ENCODE data around the gene SCYGR8. TPM values are rescaled to one million over a fixed set of nuclear protein-coding genes. Genes with fewer than 3 reads are reported as not detected.

Gene SCYGR8, protein sequence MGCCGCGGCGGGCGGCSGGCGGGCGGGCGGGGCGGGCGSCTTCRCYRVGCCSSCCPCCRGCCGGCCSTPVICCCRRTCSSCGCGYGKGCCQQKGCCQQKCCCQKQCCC
- not detected for total RNA-seq

DNA sequence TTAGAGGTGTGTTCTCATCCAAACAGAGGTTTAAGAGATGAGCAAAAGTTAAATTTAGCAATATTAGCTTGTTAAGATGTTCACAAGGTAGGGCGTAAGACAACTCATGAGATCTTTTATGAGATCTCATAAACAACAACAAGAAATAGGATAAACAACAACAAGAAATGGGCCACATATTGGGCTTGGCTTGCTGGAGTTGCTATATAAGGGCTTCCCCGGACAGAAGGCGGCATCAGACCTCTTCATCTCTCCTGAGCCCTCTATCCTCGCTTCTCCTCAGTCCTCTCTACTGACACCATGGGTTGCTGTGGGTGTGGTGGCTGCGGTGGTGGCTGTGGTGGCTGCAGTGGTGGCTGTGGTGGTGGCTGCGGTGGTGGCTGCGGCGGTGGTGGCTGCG lies at the start of gene SCYGR8:
Gene SCYGR8 (plus strand): TSS at position 301 of the 400 bp plus-strand sequence. CDS start 0 bp downstream, at position 301.
- H3K9me3 ChIP-seq, result no peaks in the 10 kb centered on the region
- intact Hi-C loops (cut with DNase I), result no loop called here
- H3K27ac ChIP-seq, result no peak within 1 kb of the TSS
- H3K27me3 ChIP-seq, result no peaks in the 10 kb centered on the region
- H3K36me3 ChIP-seq, result no peaks in the 10 kb centered on the region
- H3K4me1 ChIP-seq, result no peaks in the 10 kb centered on the region
- DNase-seq, result no peak
- TF ChIP-seq CTCF (IDR thresholded peaks at IDR 0.05), result no peak
- H3K9ac ChIP-seq (ENCODE audit: low read depth in 2 of 2, low read length in 2 of 2), result no peak within 1 kb of the TSS
- no peak within 1 kb of the TSS for H3K4me3 ChIP-seq

GRCh38 chr2:227696990-227697679 lies 48.6 kb upstream of the SCYGR8 start:
- DNase-seq, result no peak
- no peaks in the 10 kb centered on the region for H3K36me3 ChIP-seq
- no peaks in the 10 kb centered on the region for H3K9me3 ChIP-seq
- intact Hi-C loops (cut with DNase I), result no loop called here
- no peak overlapping the region for H3K4me3 ChIP-seq
- TF ChIP-seq CTCF (IDR thresholded peaks at IDR 0.05), result no peak
- H3K4me1 ChIP-seq, result no peaks in the 10 kb centered on the region
- no peaks in the 10 kb centered on the region for H3K27me3 ChIP-seq
- no peak overlapping the region for H3K27ac ChIP-seq
- no peak overlapping the region for H3K9ac ChIP-seq (ENCODE audit: low read depth in 2 of 2, low read length in 2 of 2)

GRCh38 chr2:227701556-227701955 lies 44.1 kb upstream of the SCYGR8 start:
- intact Hi-C loops (cut with DNase I), result no loop called here
- no peak for DNase-seq
- no peak overlapping the region for H3K27ac ChIP-seq
- no peak overlapping the region for H3K4me3 ChIP-seq
- no peaks in the 10 kb centered on the region for H3K9me3 ChIP-seq
- TF ChIP-seq CTCF (IDR thresholded peaks at IDR 0.05), result no peak
- no peaks in the 10 kb centered on the region for H3K36me3 ChIP-seq
- H3K4me1 ChIP-seq, result no peaks in the 10 kb centered on the region
- no peaks in the 10 kb centered on the region for H3K27me3 ChIP-seq
- no peak overlapping the region for H3K9ac ChIP-seq (ENCODE audit: low read depth in 2 of 2, low read length in 2 of 2)

- Histone ChIP-seq H3K4me1 (no peaks in the 10 kb centered on the region), H3K27ac (no peak overlapping the region), H3K9me3 (no peaks in the 10 kb centered on the region), H3K9ac (ENCODE audit: low read depth in 2 of 2, low read length in 2 of 2) (no peak overlapping the region), H3K27me3 (no peaks in the 10 kb centered on the region), H3K36me3 (no peaks in the 10 kb centered on the region), H3K4me3 (no peak overlapping the region)
- intact Hi-C loops (cut with DNase I), result no loop called here
- DNase-seq, result no peak
- TF ChIP-seq CTCF (IDR thresholded peaks at IDR 0.05), result no peak
Observed at GRCh38 chr2:227703280-227703732, 42.4 kb upstream of the SCYGR8 start.

DNA sequence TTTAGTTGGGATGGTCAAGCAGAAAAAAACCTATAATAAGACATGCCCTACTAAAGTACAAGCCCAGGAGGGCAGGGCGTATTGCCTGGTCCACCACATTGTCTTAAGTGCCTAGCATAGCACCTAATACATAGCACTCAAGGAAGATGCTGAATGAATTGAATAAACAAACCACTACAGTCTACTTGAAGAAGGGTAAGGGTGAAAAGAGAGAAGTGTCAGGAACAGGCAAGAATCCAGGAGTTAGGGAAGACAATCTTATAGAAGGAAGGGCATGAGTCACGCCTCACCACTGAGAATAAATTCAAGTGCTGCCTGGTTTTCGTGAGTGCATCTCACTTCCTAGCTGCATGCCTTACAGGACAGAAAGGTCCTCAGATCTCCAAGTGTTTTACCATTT lies 41.7 kb upstream of the SCYGR8 start:
- TF ChIP-seq CTCF (IDR thresholded peaks at IDR 0.05), result no peak
- no peak overlapping the region for H3K27ac ChIP-seq
- no peaks in the 10 kb centered on the region for H3K9me3 ChIP-seq
- no peak overlapping the region for H3K4me3 ChIP-seq
- no peaks in the 10 kb centered on the region for H3K27me3 ChIP-seq
- H3K4me1 ChIP-seq, result no peaks in the 10 kb centered on the region
- H3K36me3 ChIP-seq, result no peaks in the 10 kb centered on the region
- no peak for DNase-seq
- H3K9ac ChIP-seq (ENCODE audit: low read depth in 2 of 2, low read length in 2 of 2), result no peak overlapping the region
- intact Hi-C loops (cut with DNase I), result no loop called here
